Epithelial cell of proximal tubule (primary cell): Measurements from ENCODE around the gene SLC47A1. TPM values are rescaled to one million over a fixed set of nuclear protein-coding genes. Genes with fewer than 3 reads are reported as not detected.
"Not testable (repeated sequence)": the region's sequence is repeated elsewhere in the genome, so short reads cannot be mapped to it uniquely, and the experiment has no call there.

Source experiments
- DNase-seq: peaks from one replicate; pipeline ENCODE4 v3.0.0-alpha.2; 2011; ENCODE audit warnings: low read depth
- H3K4me3 ChIP-seq: 2 replicates; pipeline ENCODE4 v1.5.1; 2011; ENCODE audit warnings: low read depth, mild to moderate bottlenecking, low read length
- CTCF ChIP-seq: conservative IDR thresholded peaks from 2 replicates; pipeline ENCODE4 v1.5.1; 2012; ENCODE audit warnings: low read depth, mild to moderate bottlenecking, low read length
- total RNA-seq: library from RNA; depleted of rRNA; stranded (reverse); fragments of >200 nt; gene quantifications from 2 replicates; pipeline ENCODE4 v1.2.3, GENCODE V29; 2015

SLC47A1 gene
- total RNA-seq, 1 donor from 2014 or later = 0.52 TPM

GRCh38 chr17:19574956-19575355, 41.3 kb downstream of the SLC47A1 start:
- no peak for TF ChIP-seq CTCF
- no peak for DNase-seq
- H3K4me3 ChIP-seq = no peak overlapping the region

GRCh38 chr17:19578545-19578944, 44.9 kb downstream of the SLC47A1 start:
- H3K4me3 ChIP-seq = no peak overlapping the region
- no peak for TF ChIP-seq CTCF
- no peak for DNase-seq

- no peak overlapping the region for H3K4me3 ChIP-seq
- no peak for TF ChIP-seq CTCF
- DNase-seq = no peak
These were observed 45.6 kb downstream of the SLC47A1 start for GRCh38 chr17:19579192-19579761.

GRCh38 chr17:19579867-19580565, 46.4 kb downstream of the SLC47A1 start:
- DNase-seq = no peak
- H3K4me3 ChIP-seq = peak overlapping the region; percentile 39
- no peak for TF ChIP-seq CTCF

- H3K4me3 ChIP-seq = not testable (repeated sequence)
These were observed 46.9 kb downstream of the SLC47A1 start for GRCh38 chr17:19580566-19580920.

GRCh38 chr17:19582152-19582551, 48.5 kb downstream of the SLC47A1 start:
- DNase-seq, H3K4me3 ChIP-seq: not testable (repeated sequence)

More at GRCh38 chr17:19580566-19580920, 46.9 kb downstream of the SLC47A1 start:
- not testable (repeated sequence) for DNase-seq

GRCh38 chr17:19583871-19584270, 50.2 kb downstream of the SLC47A1 start:
- no peak for TF ChIP-seq CTCF
- DNase-seq = no peak

GRCh38 chr17:19590451-19590850, 56.8 kb downstream of the SLC47A1 start:
- no peak for TF ChIP-seq CTCF
- no peak for DNase-seq
- no peak overlapping the region for H3K4me3 ChIP-seq

More at GRCh38 chr17:19583871-19584270, 50.2 kb downstream of the SLC47A1 start:
- H3K4me3 ChIP-seq = no peak overlapping the region
